ENCODE results near the gene RASGRP1.
A peak's percentile ranks its signal among the peaks of the same experiment; 100 is the strongest.

RASGRP1 gene

GRCh38 chr15:38487378-38487777 lies 77.2 kb downstream of the RASGRP1 start:
- H3K4me1 Mint-ChIP-seq (ENCODE audit: low read depth), result peaks cover 68% of the 10 kb centered on the region
- DNase-seq, result no peak
- H3K36me3 Mint-ChIP-seq (ENCODE audit: low read depth), result peaks cover 87% of the 10 kb centered on the region
- no peaks in the 10 kb centered on the region for H3K9me3 Mint-ChIP-seq
- peak overlapping the region; percentile 92 for H3K27ac Mint-ChIP-seq
- no peak overlapping the region for H3K4me3 Mint-ChIP-seq
- H3K27me3 Mint-ChIP-seq, result no peaks in the 10 kb centered on the region

GRCh38 chr15:38486936-38487335 lies 77.7 kb downstream of the RASGRP1 start:
- no peaks in the 10 kb centered on the region for H3K9me3 Mint-ChIP-seq
- H3K4me3 Mint-ChIP-seq, result no peak overlapping the region
- H3K4me1 Mint-ChIP-seq (ENCODE audit: low read depth), result peaks cover 69% of the 10 kb centered on the region
- peaks cover 87% of the 10 kb centered on the region for H3K36me3 Mint-ChIP-seq (ENCODE audit: low read depth)
- no peaks in the 10 kb centered on the region for H3K27me3 Mint-ChIP-seq
- H3K27ac Mint-ChIP-seq, result peak overlapping the region; percentile 92
- DNase-seq, result no peak

GRCh38 chr15:38482572-38482971 lies 82.0 kb downstream of the RASGRP1 start:
- DNase-seq, result no peak
- no peaks in the 10 kb centered on the region for H3K9me3 Mint-ChIP-seq
- H3K27me3 Mint-ChIP-seq, result no peaks in the 10 kb centered on the region
- peak overlapping the region; percentile 50 for H3K27ac Mint-ChIP-seq
- H3K36me3 Mint-ChIP-seq (ENCODE audit: low read depth), result peaks cover 73% of the 10 kb centered on the region
- no peak overlapping the region for H3K4me3 Mint-ChIP-seq
- H3K4me1 Mint-ChIP-seq (ENCODE audit: low read depth), result peaks cover 52% of the 10 kb centered on the region

GRCh38 chr15:38481761-38482160 lies 82.9 kb downstream of the RASGRP1 start:
- peaks cover 73% of the 10 kb centered on the region for H3K36me3 Mint-ChIP-seq (ENCODE audit: low read depth)
- peak overlapping the region; percentile 50 for H3K27ac Mint-ChIP-seq

GRCh38 chr15:38481113-38481512 lies 83.5 kb downstream of the RASGRP1 start:
- Mint-ChIP-seq H3K27ac (peak overlapping the region; percentile 50), H3K4me3 (no peak overlapping the region), H3K4me1 (ENCODE audit: low read depth) (peaks cover 43% of the 10 kb centered on the region), H3K9me3 (no peaks in the 10 kb centered on the region), H3K27me3 (no peaks in the 10 kb centered on the region), H3K36me3 (ENCODE audit: low read depth) (peaks cover 74% of the 10 kb centered on the region)
- no peak for DNase-seq

More at GRCh38 chr15:38481761-38482160, 82.9 kb downstream of the RASGRP1 start:
- H3K4me3 Mint-ChIP-seq, result no peak overlapping the region
- H3K9me3 Mint-ChIP-seq, result no peaks in the 10 kb centered on the region
- no peak for DNase-seq
- H3K27me3 Mint-ChIP-seq, result no peaks in the 10 kb centered on the region
- peaks cover 48% of the 10 kb centered on the region for H3K4me1 Mint-ChIP-seq (ENCODE audit: low read depth)

GRCh38 chr15:38479756-38480155 lies 84.9 kb downstream of the RASGRP1 start:
- peaks cover 76% of the 10 kb centered on the region for H3K36me3 Mint-ChIP-seq (ENCODE audit: low read depth)
- no peak overlapping the region for H3K4me3 Mint-ChIP-seq
- no peaks in the 10 kb centered on the region for H3K9me3 Mint-ChIP-seq
- no peak overlapping the region for H3K27ac Mint-ChIP-seq
- H3K4me1 Mint-ChIP-seq (ENCODE audit: low read depth), result peaks cover 35% of the 10 kb centered on the region
- no peak for DNase-seq
- H3K27me3 Mint-ChIP-seq, result no peaks in the 10 kb centered on the region

- DNase-seq, result no peak
- H3K4me1 Mint-ChIP-seq (ENCODE audit: low read depth), result peaks cover 37% of the 10 kb centered on the region
- no peaks in the 10 kb centered on the region for H3K27me3 Mint-ChIP-seq
- no peaks in the 10 kb centered on the region for H3K9me3 Mint-ChIP-seq
- H3K4me3 Mint-ChIP-seq, result no peak overlapping the region
- H3K27ac Mint-ChIP-seq, result peak overlapping the region; percentile 22
- peaks cover 81% of the 10 kb centered on the region for H3K36me3 Mint-ChIP-seq (ENCODE audit: low read depth)
Observed at GRCh38 chr15:38479266-38479665, 85.3 kb downstream of the RASGRP1 start.

- Mint-ChIP-seq H3K27me3 (no peaks in the 10 kb centered on the region), H3K9me3 (no peaks in the 10 kb centered on the region), H3K36me3 (ENCODE audit: low read depth) (peaks cover 80% of the 10 kb centered on the region), H3K4me3 (no peak overlapping the region), H3K27ac (no peak overlapping the region), H3K4me1 (ENCODE audit: low read depth) (peaks cover 34% of the 10 kb centered on the region)
- no peak for DNase-seq
Observed at GRCh38 chr15:38477637-38478036, 87.0 kb downstream of the RASGRP1 start.

- no peak for DNase-seq
- Mint-ChIP-seq H3K9me3 (no peaks in the 10 kb centered on the region), H3K27ac (no peak overlapping the region), H3K4me3 (no peak overlapping the region), H3K27me3 (no peaks in the 10 kb centered on the region), H3K4me1 (ENCODE audit: low read depth) (peaks cover 19% of the 10 kb centered on the region), H3K36me3 (ENCODE audit: low read depth) (peaks cover 75% of the 10 kb centered on the region)
Observed at GRCh38 chr15:38476120-38476519, 88.5 kb downstream of the RASGRP1 start.

- no peak for DNase-seq
- no peak overlapping the region for H3K4me3 Mint-ChIP-seq
- peaks cover 78% of the 10 kb centered on the region for H3K36me3 Mint-ChIP-seq (ENCODE audit: low read depth)
- H3K27me3 Mint-ChIP-seq, result no peaks in the 10 kb centered on the region
- no peak overlapping the region for H3K27ac Mint-ChIP-seq
- H3K9me3 Mint-ChIP-seq, result no peaks in the 10 kb centered on the region
- H3K4me1 Mint-ChIP-seq (ENCODE audit: low read depth), result peaks cover 18% of the 10 kb centered on the region
Observed at GRCh38 chr15:38475361-38475760, 89.3 kb downstream of the RASGRP1 start.

GRCh38 chr15:38474155-38474757 lies 90.4 kb downstream of the RASGRP1 start:
- Mint-ChIP-seq H3K9me3 (no peaks in the 10 kb centered on the region), H3K27ac (no peak overlapping the region), H3K36me3 (ENCODE audit: low read depth) (peaks cover 74% of the 10 kb centered on the region), H3K4me3 (no peak overlapping the region), H3K4me1 (ENCODE audit: low read depth) (peaks cover 11% of the 10 kb centered on the region), H3K27me3 (no peaks in the 10 kb centered on the region)
- DNase-seq, result no peak

- Mint-ChIP-seq H3K4me1 (ENCODE audit: low read depth) (peaks cover 4% of the 10 kb centered on the region), H3K27ac (no peak overlapping the region), H3K27me3 (no peaks in the 10 kb centered on the region), H3K36me3 (ENCODE audit: low read depth) (peaks cover 73% of the 10 kb centered on the region), H3K4me3 (no peak overlapping the region), H3K9me3 (no peaks in the 10 kb centered on the region)
- no peak for DNase-seq
Observed at GRCh38 chr15:38471974-38472373, 92.6 kb downstream of the RASGRP1 start.

GRCh38 chr15:38470816-38471215 lies 93.8 kb downstream of the RASGRP1 start:
- H3K9me3 Mint-ChIP-seq, result no peaks in the 10 kb centered on the region

GRCh38 chr15:38464675-38465074 lies 99.9 kb downstream of the RASGRP1 start:
- no peak for DNase-seq
- Mint-ChIP-seq H3K9me3 (no peaks in the 10 kb centered on the region), H3K4me3 (no peak overlapping the region), H3K27ac (no peak overlapping the region), H3K27me3 (no peaks in the 10 kb centered on the region), H3K4me1 (ENCODE audit: low read depth) (peaks cover 28% of the 10 kb centered on the region), H3K36me3 (ENCODE audit: low read depth) (peaks cover 31% of the 10 kb centered on the region)

More at GRCh38 chr15:38470816-38471215, 93.8 kb downstream of the RASGRP1 start:
- no peaks in the 10 kb centered on the region for H3K27me3 Mint-ChIP-seq
- H3K27ac Mint-ChIP-seq, result peak overlapping the region; percentile 1
- peaks cover 4% of the 10 kb centered on the region for H3K4me1 Mint-ChIP-seq (ENCODE audit: low read depth)
- H3K4me3 Mint-ChIP-seq, result no peak overlapping the region
- H3K36me3 Mint-ChIP-seq (ENCODE audit: low read depth), result peaks cover 69% of the 10 kb centered on the region
- DNase-seq, result no peak

GRCh38 chr15:38463893-38464292 lies 100.7 kb downstream of the RASGRP1 start:
- no peak overlapping the region for H3K4me3 Mint-ChIP-seq
- no peaks in the 10 kb centered on the region for H3K9me3 Mint-ChIP-seq

More at GRCh38 chr15:38463893-38464292, 100.7 kb downstream of the RASGRP1 start:
- Mint-ChIP-seq H3K27ac (no peak overlapping the region), H3K4me1 (ENCODE audit: low read depth) (peaks cover 34% of the 10 kb centered on the region), H3K36me3 (ENCODE audit: low read depth) (peaks cover 32% of the 10 kb centered on the region), H3K27me3 (no peaks in the 10 kb centered on the region)
- DNase-seq, result no peak
